ENCODE results near the gene SNX6.

DNA sequence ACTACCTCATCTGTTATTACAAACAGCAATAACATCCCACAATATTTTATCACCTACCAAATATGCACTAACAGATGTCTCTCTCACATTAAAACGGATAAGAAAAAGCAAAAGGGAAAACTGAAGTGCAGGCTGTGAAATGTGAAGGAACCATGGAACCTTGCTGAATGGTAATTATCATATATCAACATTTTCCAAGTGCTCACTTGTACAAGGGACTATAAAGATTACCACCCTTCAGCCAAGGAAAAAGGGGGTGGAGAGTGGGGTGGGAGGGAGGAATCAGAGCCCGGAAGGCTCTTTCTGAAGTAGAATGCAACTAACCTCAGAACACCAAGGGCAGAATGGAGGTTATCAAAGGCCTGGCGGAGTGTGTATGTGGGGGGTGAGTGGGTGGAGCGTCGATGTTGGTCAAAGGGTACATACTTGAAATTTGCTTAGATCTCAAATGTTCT is 1.2 kb downstream of the SNX6 start:
- TF ChIP-seq, protein P1, sequence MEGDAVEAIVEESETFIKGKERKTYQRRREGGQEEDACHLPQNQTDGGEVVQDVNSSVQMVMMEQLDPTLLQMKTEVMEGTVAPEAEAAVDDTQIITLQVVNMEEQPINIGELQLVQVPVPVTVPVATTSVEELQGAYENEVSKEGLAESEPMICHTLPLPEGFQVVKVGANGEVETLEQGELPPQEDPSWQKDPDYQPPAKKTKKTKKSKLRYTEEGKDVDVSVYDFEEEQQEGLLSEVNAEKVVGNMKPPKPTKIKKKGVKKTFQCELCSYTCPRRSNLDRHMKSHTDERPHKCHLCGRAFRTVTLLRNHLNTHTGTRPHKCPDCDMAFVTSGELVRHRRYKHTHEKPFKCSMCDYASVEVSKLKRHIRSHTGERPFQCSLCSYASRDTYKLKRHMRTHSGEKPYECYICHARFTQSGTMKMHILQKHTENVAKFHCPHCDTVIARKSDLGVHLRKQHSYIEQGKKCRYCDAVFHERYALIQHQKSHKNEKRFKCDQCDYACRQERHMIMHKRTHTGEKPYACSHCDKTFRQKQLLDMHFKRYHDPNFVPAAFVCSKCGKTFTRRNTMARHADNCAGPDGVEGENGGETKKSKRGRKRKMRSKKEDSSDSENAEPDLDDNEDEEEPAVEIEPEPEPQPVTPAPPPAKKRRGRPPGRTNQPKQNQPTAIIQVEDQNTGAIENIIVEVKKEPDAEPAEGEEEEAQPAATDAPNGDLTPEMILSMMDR (IDR thresholded peaks at IDR 0.05), result no peak
- TF ChIP-seq POLR2A (IDR thresholded peaks at IDR 0.05), result no peak

Data from body of pancreas (tissue), 4 donors.